ENCODE data around the gene EID3. TPM values are rescaled to one million over a fixed set of nuclear protein-coding genes. Genes with fewer than 3 reads are reported as not detected.
"Not testable (repeated sequence)": the region's sequence is repeated elsewhere in the genome, so short reads cannot be mapped to it uniquely, and the experiment has no call there.

Gene EID3
- polyA plus RNA-seq (ENCODE audit: insufficient read length): 1.6 TPM

GRCh38 chr12:104303538-104304151 lies at the start of gene EID3:
TSS of gene EID3 (plus strand) at chr12:104303739. CDS start at chr12:104303935, 196 bp downstream.
- peak; percentile 88 for DNase-seq

GRCh38 chr12:104257913-104258472 lies 45.5 kb upstream of the EID3 start:
- no peak for DNase-seq

GRCh38 chr12:104258476-104259067 lies 45.0 kb upstream of the EID3 start:
- no peak for DNase-seq

GRCh38 chr12:104263026-104263425 lies 40.5 kb upstream of the EID3 start:
- DNase-seq: no peak

GRCh38 chr12:104263580-104264358 lies 39.8 kb upstream of the EID3 start:
- DNase-seq: peak; percentile 4

- not testable (repeated sequence) for DNase-seq
Measured at GRCh38 chr12:104265436-104265835, 38.1 kb upstream of the EID3 start.

- no peak for DNase-seq
Measured at GRCh38 chr12:104272938-104273337, 30.6 kb upstream of the EID3 start.

- no peak for DNase-seq
Measured at GRCh38 chr12:104273503-104273902, 30.0 kb upstream of the EID3 start.

- no peak for DNase-seq
Measured at GRCh38 chr12:104274811-104275210, 28.7 kb upstream of the EID3 start.

GRCh38 chr12:104275689-104276088 lies 27.9 kb upstream of the EID3 start:
- no peak for DNase-seq

- no peak for DNase-seq
Measured at GRCh38 chr12:104276273-104277131, 27.0 kb upstream of the EID3 start.

GRCh38 chr12:104279164-104279563 lies 24.4 kb upstream of the EID3 start:
- DNase-seq: no peak

- DNase-seq: no peak
Measured at GRCh38 chr12:104280111-104280510, 23.4 kb upstream of the EID3 start.

GRCh38 chr12:104280717-104281458 lies 22.7 kb upstream of the EID3 start:
- no peak for DNase-seq

GRCh38 chr12:104281636-104282035 lies 21.9 kb upstream of the EID3 start:
- no peak for DNase-seq

GRCh38 chr12:104282109-104282508 lies 21.4 kb upstream of the EID3 start:
- DNase-seq: no peak

GRCh38 chr12:104285740-104286515 lies 17.6 kb upstream of the EID3 start:
- no peak for DNase-seq

GRCh38 chr12:104286516-104287482 lies 16.7 kb upstream of the EID3 start:
- peak; percentile 93 for DNase-seq

- peak; percentile 83 for DNase-seq
Measured at GRCh38 chr12:104288635-104289274, 14.8 kb upstream of the EID3 start.

Measured in hindlimb muscle (tissue), 1 donor.